HG03378 (cell line): Measurements from ENCODE around the gene PSMC5.

Source experiments
- ATAC-seq: cut with Tn5 transposase; IDR thresholded peaks from one replicate; pipeline ENCODE4 v1.9.1; 2021; ENCODE audit warnings: mild to moderate bottlenecking, moderate library complexity; ENCODE audit not compliant: unreplicated experiment

Gene PSMC5

GRCh38 chr17:63820963-63821561 lies 6.2 kb upstream of the PSMC5 start:
- no peak for ATAC-seq

- ATAC-seq, result no peak
Measured at GRCh38 chr17:63821804-63822203, 5.4 kb upstream of the PSMC5 start.

DNA sequence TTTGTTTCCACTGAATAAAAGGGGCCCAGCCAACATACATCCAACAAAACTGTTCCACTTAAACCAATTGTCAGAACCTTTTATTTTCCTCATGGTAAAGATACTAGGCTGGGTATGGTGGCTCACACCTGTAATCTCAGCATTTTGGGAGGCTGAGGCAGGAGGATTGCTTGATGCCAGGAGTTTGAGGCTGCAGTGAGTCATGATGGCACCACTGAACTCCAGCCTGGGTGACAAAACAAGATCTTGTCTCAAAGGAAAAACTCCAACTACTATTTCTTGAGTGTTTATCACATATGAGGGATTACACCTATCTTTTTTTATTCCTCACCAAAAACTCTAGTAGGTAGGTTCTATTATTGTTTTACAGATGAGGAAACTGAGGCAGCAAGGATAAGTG lies 4.7 kb upstream of the PSMC5 start:
- ATAC-seq, result no peak

DNA sequence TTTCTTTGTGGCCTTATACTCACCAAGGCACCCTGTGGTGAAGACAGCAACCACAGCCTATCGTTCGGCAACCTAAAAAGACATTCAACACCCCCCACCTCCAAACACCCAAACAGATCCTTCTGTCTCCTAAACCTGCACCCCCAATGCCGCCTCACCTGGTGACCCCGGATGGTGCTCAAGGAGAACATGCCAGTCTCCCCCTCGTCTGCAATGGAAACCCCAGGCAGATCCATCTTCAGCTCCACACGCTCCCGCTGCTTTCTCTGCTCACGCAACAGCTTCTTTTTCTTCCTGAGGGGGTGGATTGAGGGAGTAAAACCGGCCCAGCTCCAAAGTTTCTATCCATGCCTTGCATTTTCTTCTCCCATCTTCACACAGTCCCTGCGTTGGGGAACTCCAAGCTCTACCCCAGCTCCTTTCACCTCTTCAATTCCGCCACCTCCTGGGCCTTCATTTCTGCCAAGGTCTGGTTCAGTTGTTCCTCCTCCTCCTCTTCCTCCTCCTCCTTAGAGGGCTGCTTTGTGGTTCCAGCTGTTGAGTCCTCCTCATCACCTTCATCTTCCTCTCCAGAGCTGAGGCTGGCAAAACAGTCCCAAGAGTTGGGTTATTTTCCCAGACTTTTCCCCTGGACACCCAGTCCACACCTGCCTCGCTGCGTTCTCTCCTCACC lies 3.4 kb upstream of the PSMC5 start:
- no peak for ATAC-seq

- no peak for ATAC-seq
Measured at GRCh38 chr17:63824362-63824761, 2.9 kb upstream of the PSMC5 start.

DNA sequence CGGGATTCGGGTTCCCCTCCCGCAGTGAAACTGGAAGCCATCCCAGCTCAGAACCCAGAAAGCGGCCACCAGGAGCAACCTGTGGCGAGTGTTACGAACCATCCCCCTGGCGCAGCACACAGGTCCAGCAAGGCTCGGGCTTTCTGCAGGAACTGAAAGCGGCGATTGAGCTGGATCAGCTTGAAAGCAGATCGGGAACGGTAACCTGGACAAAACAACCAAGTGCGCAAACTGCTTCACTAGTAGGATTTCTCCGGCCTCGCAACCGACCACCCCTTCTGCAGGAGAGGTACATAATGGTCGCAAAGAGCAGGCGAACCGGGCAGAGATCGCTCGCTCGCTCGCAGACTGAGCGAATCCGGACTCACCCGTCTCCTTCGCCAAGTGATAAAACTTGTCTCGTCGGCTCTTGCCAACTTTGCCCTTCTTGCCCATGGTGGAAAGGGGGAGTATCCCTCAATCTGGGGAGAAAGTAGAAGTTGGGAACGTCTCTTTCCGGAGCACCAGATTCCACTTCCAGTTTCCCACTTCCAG lies 696 bp upstream of the PSMC5 start:
- ATAC-seq, result no peak

DNA sequence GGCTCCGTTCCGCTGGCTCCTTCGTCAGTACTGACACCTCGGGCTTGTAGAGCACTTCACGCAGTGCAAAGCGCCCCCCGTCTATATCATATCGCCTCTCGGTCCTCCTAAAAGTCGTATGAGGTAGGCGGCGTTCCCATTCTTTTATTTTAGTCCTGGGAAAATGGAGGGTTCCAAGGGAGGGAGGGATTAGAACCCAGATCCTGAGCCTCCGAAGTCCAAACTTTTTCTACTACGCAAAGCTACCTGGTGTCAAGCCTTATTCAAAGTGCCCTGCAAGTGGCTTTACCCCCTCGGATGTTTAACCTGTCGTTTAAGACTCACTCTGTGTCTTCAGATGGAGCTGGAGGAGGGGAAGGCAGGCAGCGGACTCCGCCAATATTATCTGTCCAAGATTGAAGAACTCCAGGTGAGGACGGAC lies 580 bp downstream of the PSMC5 start:
- ATAC-seq, result no peak

GRCh38 chr17:63828936-63829335 lies 1.7 kb downstream of the PSMC5 start:
- no peak for ATAC-seq

DNA sequence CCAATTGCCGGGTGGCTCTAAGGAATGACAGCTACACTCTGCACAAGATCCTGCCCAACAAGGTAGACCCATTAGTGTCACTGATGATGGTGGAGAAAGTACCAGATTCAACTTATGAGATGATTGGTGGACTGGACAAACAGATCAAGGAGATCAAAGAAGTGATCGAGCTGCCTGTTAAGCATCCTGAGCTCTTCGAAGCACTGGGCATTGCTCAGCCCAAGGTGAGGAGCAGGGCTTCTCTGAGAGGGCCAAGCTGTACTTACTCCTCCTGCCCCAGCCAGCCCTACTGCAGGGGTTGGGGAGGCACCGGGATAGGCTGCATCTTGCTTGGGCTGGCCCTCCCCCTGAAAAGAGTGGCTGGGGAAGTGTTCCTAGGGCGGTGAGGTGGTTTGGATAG lies 3.0 kb downstream of the PSMC5 start:
- no peak for ATAC-seq

GRCh38 chr17:63830904-63831491 lies 3.8 kb downstream of the PSMC5 start:
- no peak for ATAC-seq

- no peak for ATAC-seq
Measured at GRCh38 chr17:63831505-63831904, 4.3 kb downstream of the PSMC5 start.

DNA sequence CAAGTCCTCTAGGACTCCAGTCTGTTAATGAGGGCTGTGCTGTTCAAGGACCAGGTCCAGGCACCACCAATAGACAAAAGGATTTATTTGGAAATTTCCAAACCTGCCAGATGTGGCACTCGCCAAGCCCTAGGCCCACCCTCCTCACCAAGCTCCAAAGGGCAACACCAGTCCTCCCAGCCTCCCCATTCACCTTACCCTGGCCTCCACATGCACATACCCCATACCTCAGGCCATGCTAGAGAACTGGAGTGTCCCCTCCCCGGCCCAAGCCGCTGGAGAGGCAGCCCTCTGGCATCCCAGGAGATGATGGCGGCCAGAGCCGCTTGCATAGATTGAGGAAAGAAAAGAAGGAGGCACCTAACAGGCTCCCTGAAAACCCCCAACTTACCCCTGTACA lies 4.8 kb downstream of the PSMC5 start:
- ATAC-seq, result no peak

DNA sequence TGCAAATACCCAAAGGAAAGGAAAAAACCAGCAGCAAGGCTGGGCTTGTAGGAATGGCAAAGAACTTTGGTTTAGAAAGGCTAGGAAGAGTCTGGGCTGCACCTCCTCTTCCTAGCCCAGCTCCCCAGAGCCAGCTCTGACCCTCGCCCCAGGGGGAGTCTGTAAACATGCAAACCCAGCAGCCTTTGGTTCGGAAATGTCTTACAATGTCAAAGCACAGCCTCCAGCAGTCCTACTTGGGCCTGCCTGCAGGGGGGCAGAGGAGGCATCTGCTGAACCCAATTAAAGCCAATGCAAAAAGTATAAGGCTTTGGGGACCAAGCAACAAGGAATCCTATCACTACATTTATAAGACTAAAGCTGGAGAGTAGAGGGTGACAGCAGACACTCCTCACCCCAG lies 5.2 kb downstream of the PSMC5 start:
- no peak for ATAC-seq

DNA sequence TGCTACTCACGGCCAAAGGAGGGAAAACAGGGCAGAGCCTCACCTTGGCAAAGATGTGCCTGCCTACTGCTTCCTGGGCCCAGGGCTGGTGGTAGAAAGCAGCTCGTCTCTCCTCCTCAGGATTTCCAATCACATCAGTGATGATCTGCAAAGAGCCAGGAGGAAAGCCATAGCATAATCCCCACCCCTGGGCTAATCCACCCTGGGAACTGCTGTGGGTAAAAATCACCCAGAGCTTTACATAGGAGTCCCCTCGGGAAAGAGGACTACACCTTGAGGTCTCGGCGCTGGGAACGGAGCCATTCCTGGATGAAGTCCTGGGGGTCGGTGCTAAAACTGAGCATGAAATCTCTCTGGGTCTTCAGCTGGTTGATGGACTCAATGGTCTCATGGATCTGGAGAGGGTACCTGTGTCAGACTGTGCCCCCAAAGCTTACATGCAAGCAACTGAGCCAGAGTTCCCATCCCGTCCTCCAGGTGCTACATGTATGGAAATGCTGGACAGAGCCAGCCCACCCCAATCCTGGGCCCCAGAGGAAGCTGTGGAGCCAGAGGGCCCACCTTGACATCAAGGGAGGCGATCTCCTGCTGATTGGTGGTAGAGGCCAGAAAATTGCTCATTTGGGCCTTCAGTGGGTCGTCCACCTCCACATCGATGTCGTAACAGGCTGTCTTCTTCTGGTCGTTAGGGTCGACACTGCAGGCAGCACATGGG lies 6.0 kb downstream of the PSMC5 start:
- ATAC-seq, result no peak

DNA sequence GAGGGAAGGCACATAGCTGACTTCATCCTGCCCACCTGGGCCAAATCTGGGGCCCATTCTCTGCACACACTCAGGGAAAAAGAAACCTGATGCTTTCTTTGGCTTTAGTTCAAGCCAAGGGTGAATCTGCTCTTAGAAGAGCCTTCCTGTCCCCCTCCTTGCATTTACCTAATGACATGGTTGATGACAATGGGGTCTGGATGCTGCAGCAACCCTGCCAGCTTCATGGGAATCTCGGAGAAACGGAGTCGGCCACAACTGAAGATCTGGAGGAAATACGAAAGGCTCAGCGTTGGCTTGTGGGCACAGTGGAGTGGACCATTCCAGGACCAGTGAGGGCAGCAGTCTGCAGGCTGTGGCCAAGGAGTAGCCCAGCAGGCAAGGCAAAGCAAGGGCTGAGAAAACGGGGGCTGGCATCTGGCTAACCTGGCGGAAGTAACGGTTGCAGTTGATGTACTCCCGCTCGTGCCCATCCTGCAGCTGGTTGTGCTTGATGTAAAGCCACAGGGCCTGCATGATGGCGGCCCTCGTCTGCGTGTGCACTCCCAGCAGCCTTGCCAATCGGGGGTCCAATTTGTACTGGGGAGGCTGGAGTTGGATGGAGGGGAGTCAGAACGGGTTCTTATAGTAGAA lies 6.6 kb downstream of the PSMC5 start:
- ATAC-seq, result no peak

- ATAC-seq, result peak; percentile 57
Measured at GRCh38 chr17:63834431-63835166, 7.4 kb downstream of the PSMC5 start.

- no peak for ATAC-seq
Measured at GRCh38 chr17:63835167-63835720, 8.0 kb downstream of the PSMC5 start.

DNA sequence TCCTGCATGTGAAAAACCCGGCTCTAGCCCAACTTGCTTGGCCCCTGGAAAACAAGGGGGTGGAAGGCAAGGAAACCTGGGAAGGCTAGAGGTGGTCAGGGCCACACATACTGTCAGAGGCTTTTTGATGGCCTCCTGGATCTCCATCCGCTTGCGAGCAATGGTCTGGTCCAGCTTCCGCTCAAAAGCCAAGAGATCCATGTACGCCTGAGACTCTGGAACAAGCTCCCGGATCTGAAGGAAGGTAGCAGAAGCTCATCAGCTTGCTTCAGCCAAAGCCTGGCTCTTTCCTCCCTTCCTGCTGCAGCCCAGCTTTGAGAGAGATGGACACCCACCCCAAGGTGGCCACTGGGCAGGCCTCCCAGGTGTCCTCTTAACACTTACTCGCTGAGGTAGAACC lies 9.6 kb downstream of the PSMC5 start:
- no peak for ATAC-seq

- no peak for ATAC-seq
Measured at GRCh38 chr17:63837480-63837879, 10.2 kb downstream of the PSMC5 start.

GRCh38 chr17:63837962-63838600 lies 10.8 kb downstream of the PSMC5 start:
- ATAC-seq, result no peak
